GM13976 (cell line): Measurements from ENCODE around the gene AQP12A.
A peak's percentile ranks its signal among the peaks of the same experiment; 100 is the strongest.

Experiments used
- DNase-seq: peaks from one replicate; pipeline ENCODE4 v3.0.0; 2012; ENCODE audit warnings: low spot score
- CTCF ChIP-seq: IDR thresholded peaks from 2 replicates; pipeline ENCODE4 v1.5.1; 2012; ENCODE audit warnings: borderline replicate concordance, mild to moderate bottlenecking; ENCODE audit not compliant: insufficient read depth; ENCODE audit errors: extremely low read depth, missing control alignments, control extremely low read depth
- in situ Hi-C: fragments of 300-500 bp; cut with MboI; formaldehyde crosslinking; loops from one replicate; pipeline ENCODE4 v1.12.0; 2022; ENCODE audit warnings: low sequenced_read_pairs, mixed read lengths, inconsistent platforms; ENCODE audit not compliant: unreplicated experiment

AQP12A gene

GRCh38 chr2:240648155-240648649 is 43.5 kb upstream of the AQP12A start:
- in situ Hi-C loops, result no loop called here
- DNase-seq, result no peak
- TF ChIP-seq CTCF, result no peak

GRCh38 chr2:240648650-240649275 is 42.9 kb upstream of the AQP12A start:
- in situ Hi-C loops, result no loop called here
- no peak for TF ChIP-seq CTCF
- DNase-seq, result peak; percentile 41

DNA sequence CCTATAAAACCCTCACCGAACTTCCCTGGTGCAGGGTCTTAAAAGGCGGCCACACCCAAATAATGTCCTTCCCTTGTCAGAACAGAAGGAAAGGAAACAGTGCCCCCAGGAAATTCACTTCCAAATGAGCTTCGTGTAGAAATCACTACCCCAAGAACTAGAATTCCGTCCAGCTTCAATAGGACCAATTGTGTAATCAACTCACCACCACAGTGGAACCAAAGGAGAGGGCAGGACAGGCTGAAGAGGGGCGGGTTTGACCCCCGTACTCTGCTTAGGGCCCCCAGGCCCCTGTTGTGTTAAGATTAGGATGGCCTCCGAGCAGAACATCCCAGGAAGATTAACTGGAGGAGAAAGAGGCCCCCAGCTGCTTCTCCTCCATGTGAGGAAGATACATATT is 42.3 kb upstream of the AQP12A start:
- in situ Hi-C loops, result no loop called here
- DNase-seq, result no peak
- no peak for TF ChIP-seq CTCF

DNA sequence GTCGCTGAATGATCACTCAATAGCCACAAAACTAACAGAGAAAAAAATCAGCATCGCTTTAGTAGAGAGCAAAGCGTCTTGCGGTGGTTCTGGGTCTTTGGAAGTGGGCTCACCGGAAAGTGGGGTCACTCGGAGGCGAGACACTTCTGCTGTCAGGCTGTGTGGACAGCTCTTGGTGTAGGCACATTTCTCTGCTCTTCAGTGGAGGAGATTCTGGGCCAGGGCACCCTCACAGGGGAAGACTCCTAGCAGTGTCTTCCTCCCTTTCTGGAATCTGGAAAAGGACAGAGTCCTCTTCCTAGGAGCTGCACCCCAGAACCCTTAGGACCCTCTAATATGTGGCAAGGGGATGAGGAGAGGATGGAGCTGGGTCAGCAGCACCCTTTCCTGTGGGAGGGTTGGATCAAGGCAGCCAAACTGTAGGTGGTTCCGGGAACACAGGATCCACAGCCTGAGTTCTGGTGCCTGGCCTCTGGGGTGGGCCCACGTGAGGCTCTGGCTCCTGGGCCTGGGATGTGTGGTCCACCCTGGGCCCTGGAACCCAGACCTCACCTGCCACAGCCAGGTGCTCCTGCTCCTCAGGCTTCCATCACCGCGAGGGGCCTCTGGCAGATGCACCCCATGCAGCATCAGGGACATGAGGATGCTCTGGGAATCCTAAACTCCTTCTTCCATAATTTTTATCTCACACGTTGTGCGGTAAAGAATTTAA is 41.3 kb upstream of the AQP12A start:
- no peak for DNase-seq
- TF ChIP-seq CTCF, result no peak
- in situ Hi-C loops, result no loop called here

GRCh38 chr2:240651185-240651584 is 40.5 kb upstream of the AQP12A start:
- DNase-seq, result no peak
- in situ Hi-C loops, result no loop called here

More at GRCh38 chr2:240651185-240651584, 40.5 kb upstream of the AQP12A start:
- TF ChIP-seq CTCF, result no peak
